AG10803 (cell line): ENCODE results near the gene ST8SIA2.

ENCODE experiments used
- DNase-seq: peaks from one replicate; pipeline ENCODE4 v3.0.0; 2010; ENCODE audit warnings: low read depth
- H3K4me3 ChIP-seq: 2 replicates; pipeline ENCODE4 v1.5.1; 2011; ENCODE audit warnings: mild to moderate bottlenecking, low read length, control low read depth
- TF ChIP-seq, protein P1 (sequence below): conservative IDR thresholded peaks from 2 replicates; pipeline ENCODE4 v1.5.1; 2011; ENCODE audit warnings: mild to moderate bottlenecking, low read length, control low read depth, inconsistent platforms

Gene ST8SIA2

DNA sequence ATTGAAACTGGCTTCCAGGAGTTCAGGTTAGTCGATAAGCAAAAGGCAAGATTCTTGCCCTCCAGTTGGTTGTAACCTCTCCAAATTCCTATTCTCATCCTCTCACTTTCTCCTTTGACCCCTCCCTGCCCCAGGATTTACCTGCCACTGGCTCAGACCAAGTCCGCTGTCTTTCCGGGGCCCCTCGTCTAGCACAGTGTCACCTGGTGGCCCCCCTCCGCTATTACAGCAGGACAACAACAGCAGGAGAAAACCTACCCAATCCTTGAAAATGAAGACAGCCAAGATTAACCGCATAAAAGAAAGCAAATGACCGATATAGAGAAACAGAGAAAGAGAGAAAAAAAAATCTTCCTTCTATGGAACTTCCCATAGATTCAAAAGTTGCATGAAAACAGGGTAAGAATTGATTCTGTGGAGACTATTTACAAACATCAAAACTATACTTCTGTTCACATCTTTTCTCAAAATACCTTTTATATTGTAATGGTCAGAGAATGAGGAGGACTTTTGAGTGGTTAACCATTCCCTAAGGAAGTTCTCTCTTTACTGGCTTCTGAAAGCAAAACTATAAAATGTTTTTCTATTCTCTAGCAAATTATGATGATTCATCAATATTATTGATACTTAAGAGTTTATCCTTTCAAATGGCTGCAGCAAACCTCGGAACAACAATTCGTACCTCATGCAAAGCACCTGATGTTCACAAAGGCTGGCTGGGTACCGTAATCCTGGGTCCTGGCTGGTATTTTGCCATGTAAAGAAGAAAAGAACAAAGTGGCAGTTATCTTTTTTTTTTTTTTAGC, 10.0 kb upstream of the ST8SIA2 start:
- no peak overlapping the region for H3K4me3 ChIP-seq
- TF ChIP-seq, protein P1, sequence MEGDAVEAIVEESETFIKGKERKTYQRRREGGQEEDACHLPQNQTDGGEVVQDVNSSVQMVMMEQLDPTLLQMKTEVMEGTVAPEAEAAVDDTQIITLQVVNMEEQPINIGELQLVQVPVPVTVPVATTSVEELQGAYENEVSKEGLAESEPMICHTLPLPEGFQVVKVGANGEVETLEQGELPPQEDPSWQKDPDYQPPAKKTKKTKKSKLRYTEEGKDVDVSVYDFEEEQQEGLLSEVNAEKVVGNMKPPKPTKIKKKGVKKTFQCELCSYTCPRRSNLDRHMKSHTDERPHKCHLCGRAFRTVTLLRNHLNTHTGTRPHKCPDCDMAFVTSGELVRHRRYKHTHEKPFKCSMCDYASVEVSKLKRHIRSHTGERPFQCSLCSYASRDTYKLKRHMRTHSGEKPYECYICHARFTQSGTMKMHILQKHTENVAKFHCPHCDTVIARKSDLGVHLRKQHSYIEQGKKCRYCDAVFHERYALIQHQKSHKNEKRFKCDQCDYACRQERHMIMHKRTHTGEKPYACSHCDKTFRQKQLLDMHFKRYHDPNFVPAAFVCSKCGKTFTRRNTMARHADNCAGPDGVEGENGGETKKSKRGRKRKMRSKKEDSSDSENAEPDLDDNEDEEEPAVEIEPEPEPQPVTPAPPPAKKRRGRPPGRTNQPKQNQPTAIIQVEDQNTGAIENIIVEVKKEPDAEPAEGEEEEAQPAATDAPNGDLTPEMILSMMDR: peak; percentile 63
- peak; percentile 11 for DNase-seq

DNA sequence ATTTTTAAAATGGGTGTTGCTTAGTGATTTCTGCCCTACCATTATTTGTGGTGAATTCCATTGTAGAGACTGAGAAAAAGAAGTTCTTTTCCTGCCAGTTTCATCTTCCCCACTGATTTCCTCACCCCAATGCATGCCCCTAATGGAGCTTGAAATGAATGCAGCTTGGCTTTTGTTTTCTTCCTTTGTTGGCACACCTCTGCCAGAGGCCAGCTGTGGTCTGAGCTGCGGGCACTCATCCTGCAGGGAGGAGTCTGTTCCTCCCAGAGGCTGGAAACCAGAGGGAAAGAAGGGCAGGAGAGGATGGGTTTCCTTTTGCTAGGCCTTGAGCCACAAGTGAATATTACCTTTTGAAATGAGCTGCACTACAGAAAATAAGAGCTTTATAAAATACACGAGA, 9.3 kb upstream of the ST8SIA2 start:
- DNase-seq: peak; percentile 16
- no peak overlapping the region for H3K4me3 ChIP-seq
- TF ChIP-seq, protein P1: no peak

DNA sequence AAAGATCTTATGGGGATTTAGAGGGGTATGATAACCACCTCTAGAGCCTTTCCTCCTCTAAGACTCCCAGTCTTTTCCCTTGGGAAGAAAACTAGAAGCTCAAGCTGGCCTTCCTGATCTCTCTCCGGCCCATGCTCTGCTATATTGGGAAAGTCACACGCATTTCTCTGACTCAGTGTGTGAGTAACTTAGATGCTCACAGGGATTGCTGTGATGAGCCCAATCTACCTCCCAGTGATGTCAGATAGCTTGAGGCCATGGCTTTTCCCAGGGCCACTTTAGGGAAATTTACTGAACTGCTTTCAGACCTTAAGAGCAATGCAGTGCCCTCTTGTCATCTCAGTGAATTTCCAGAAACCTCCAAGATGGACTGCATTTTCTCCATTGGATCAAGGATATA, 8.6 kb upstream of the ST8SIA2 start:
- TF ChIP-seq, protein P1: no peak
- H3K4me3 ChIP-seq: no peak overlapping the region
- DNase-seq: peak; percentile 66

DNA sequence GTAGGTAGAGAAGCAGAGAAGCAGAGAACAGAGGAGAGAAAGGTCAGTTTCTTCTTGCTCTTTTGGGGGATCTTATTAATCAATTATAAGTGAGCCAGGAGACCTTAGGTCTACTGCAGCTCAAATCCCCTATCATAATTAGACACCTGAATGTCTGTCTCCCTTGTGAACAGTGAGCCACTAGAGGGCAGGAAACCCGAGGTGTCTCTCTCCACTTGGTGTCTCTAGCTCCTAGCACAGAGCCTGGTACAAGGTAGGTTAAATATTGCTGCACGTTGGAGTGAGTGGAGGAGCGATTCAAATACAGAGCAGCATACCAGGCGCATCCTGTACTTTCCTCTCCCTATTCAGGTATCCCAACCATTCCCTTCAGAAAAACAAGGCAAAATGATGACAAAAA, 2.0 kb upstream of the ST8SIA2 start:
- no peak overlapping the region for H3K4me3 ChIP-seq
- TF ChIP-seq, protein P1: peak; percentile 74
- DNase-seq: peak; percentile 53

DNA sequence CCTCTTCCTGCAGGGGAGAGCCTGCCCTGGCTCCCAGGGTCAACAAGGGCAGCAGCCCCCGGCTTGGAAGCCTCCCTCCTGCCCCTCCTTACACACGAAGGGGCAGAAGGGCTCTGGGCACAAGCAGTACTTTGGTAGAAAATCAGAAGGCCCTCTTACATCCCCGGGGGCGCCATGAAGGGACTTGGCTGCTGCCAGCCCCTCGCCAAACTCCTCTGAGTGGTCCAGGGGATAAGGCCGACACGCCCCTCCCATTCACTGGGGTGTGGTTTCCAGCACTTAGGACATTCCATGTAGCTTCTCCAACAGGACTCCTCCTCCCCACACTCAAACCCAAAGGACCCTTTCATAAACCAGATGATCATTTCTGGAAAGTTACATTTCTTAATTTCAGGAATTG, 1.2 kb upstream of the ST8SIA2 start:
- TF ChIP-seq, protein P1: no peak
- no peak for DNase-seq
- no peak overlapping the region for H3K4me3 ChIP-seq

DNA sequence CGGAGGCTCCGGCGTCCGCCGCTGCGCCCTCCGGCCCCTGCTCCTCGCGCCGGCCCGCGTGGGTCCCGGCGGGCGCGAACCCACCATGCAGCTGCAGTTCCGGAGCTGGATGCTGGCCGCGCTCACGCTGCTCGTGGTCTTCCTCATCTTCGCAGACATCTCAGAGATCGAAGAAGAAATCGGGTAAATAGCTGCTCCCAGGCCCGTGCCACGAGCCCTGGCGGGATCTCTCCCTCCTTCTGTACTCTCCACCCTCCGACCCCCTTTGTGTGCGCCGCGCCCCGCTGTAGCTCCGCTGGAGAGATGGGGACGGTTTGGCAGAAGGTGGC, 263 bp downstream of the ST8SIA2 start:
- TF ChIP-seq, protein P1: no peak
- peak overlapping the region; percentile 66 for H3K4me3 ChIP-seq
- no peak for DNase-seq

DNA sequence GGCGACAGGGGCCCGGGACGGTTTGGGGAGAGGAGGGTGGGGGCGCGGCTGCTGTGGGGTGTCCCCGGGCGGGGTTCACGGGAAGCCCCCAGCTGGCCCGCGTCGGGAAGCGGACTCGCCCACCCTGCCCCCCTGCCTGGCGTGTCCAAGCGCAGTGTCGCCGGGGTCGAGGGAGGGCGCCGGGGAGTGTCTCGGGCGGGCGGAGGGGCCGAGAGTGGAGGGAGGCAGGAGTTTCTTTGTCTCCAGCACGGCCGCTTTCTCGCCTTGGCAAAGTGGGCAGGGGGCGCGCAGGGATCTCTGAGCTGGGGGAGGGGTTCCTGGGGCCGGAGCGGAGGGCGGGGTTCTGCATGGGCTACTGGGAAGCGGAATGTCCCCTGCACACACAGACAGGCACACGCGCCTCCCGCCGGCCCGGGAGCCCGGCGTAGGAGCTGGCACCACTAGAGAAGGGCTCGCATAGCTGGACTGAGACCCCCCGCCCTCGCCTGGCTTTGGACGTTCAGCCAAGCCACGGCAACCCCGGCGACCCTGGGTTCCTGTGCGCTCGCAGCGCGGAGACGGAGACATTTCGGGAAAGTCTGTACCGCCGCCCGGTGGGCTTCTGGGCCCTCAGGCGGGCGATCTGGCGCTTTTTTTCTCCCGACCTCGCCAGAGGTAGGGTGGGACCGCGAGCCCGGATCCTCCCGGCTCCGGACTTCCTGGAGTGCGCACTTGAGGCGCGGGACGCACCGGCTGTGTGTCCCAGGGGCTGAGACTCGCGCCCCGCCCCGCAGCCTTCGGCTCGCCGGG, 822 bp downstream of the ST8SIA2 start:
- TF ChIP-seq, protein P1: no peak
- DNase-seq: no peak
- peak overlapping the region; percentile 66 for H3K4me3 ChIP-seq
